Panc1 (cell line): Measurements from ENCODE around the gene B3GLCT. TPM values are rescaled to one million over a fixed set of nuclear protein-coding genes. Genes with fewer than 3 reads are reported as not detected.

Experiments
- ATAC-seq: fragments of 200-7000 bp; cut with Tn5 transposase; 2 replicates; pipeline ENCODE4 v1.9.1; 2020; ENCODE audit warnings: mild to moderate bottlenecking, moderate library complexity
- BruUV-seq: library from RNA; stranded (reverse); fragments of 400-500 nt; replicated peaks from 2 replicates; lab custom pipeline; 2021; lab: Mats Ljungman, UMichigan
- CTCF ChIA-PET: fragments of 300-600 bp; sonication (Branson Sonifier 250); formaldehyde crosslinking; loops from one replicate; lab custom pipeline; 2022; ENCODE audit warnings: antibody characterized with exemption; lab: Charles Lee
- POLR2A ChIA-PET: fragments of 300-600 bp; sonication (Branson Sonifier 250); formaldehyde crosslinking; loops from one replicate; lab custom pipeline; 2022; ENCODE audit warnings: antibody characterized with exemption; lab: Charles Lee
- DNase-seq: peaks from one replicate; pipeline ENCODE4 v3.0.0-alpha.2; 2010; ENCODE audit warnings: low read depth, low spot score
- H3K27ac ChIP-seq: 2 replicates; pipeline ENCODE4 v1.5.1; 2011; ENCODE audit warnings: mild to moderate bottlenecking, low read length, inconsistent platforms
- H3K27me3 ChIP-seq: fragments of 200-500 bp; sonication (Bioruptor generic); 2 replicates; pipeline ENCODE4 v1.6.0; 2014; ENCODE audit warnings: low read length, inconsistent platforms; ENCODE audit not compliant: control insufficient read depth, insufficient read depth
- H3K36me3 ChIP-seq: fragments of 200-500 bp; sonication (Bioruptor generic); 2 replicates; pipeline ENCODE4 v1.5.1; 2014; ENCODE audit warnings: inconsistent platforms, mild to moderate bottlenecking, low read length, moderate library complexity; ENCODE audit not compliant: control insufficient read depth, insufficient read depth
- H3K4me1 ChIP-seq: 2 replicates; pipeline ENCODE4 v1.5.1; 2011; ENCODE audit warnings: inconsistent platforms, mild to moderate bottlenecking, low read length, moderate library complexity; ENCODE audit not compliant: control insufficient read depth, insufficient read depth
- H3K4me3 ChIP-seq, 2 experiments: 2 replicates each; pipeline ENCODE4 v1.5.1; 2011 to 2012; ENCODE audit warnings: low read depth in 2 of 2, low read length in 2 of 2, mild to moderate bottlenecking in 2 of 2, inconsistent platforms in 1 of 2, moderate library complexity in 1 of 2
- H3K9me3 ChIP-seq: fragments of 200-500 bp; sonication (Bioruptor generic); 2 replicates; pipeline ENCODE4 v1.5.1; 2014; ENCODE audit warnings: low read depth, mild to moderate bottlenecking, inconsistent platforms, low read length, moderate library complexity; ENCODE audit not compliant: control insufficient read depth, insufficient read depth
- CTCF ChIP-seq: fragments of 450-650 bp; IDR thresholded peaks from 2 replicates; pipeline ENCODE4 v1.5.1; 2017; ENCODE audit warnings: mild to moderate bottlenecking
- POLR2AphosphoS5 ChIP-seq: IDR thresholded peaks from 2 replicates; pipeline ENCODE4 v1.6.1; 2012; ENCODE audit warnings: mild to moderate bottlenecking, low read depth, low read length, moderate library complexity
- SIN3A ChIP-seq: IDR thresholded peaks from 2 replicates; pipeline ENCODE4 v1.6.1; 2012; ENCODE audit warnings: low read depth, mild to moderate bottlenecking, low read length, moderate library complexity, borderline replicate concordance; ENCODE audit not compliant: insufficient read depth
- TCF7L2 ChIP-seq: IDR thresholded peaks from 2 replicates; pipeline ENCODE4 v1.6.1; 2011; ENCODE audit warnings: mild to moderate bottlenecking, low read depth, low read length, inconsistent platforms
- in situ Hi-C: cut with HindIII; loops from 2 replicates; pipeline ENCODE4 v1.10.0; 2016; ENCODE audit warnings: low sequenced_read_pairs, low pct_unique_long_range_greater_than_20kb
- intact Hi-C: fragments of 100-400 bp; cut with micrococcal nuclease; formaldehyde crosslinking; loops from one replicate; pipeline ENCODE4 v1.10.0; 2022; ENCODE audit not compliant: unreplicated experiment
- total RNA-seq: library from RNA; stranded (reverse); gene quantifications from one replicate; pipeline ENCODE4 v1.2.1, GENCODE V29; 2021; ENCODE audit not compliant: unreplicated experiment
- TF ChIP-seq, protein P1 (sequence below), 2 experiments: IDR thresholded peaks; 2 replicates each; pipeline ENCODE4 v1.6.1; 2011 to 2012; ENCODE audit warnings: low read depth in 2 of 2, control low read depth in 1 of 2, low read length in 1 of 2, mild to moderate bottlenecking in 1 of 2, moderate library complexity in 1 of 2; ENCODE audit not compliant: insufficient read depth in 1 of 2

Gene B3GLCT
- total RNA-seq, 1 experiment from 2014 or later = 16.5 TPM

GRCh38 chr13:31204592-31204991 lies 4.8 kb downstream of the B3GLCT start:
- in situ Hi-C loops (no loop called here), intact Hi-C loops (no loop called here)
- Histone ChIP-seq H3K27ac (no peak overlapping the region), H3K4me3 (no peak overlapping the region), H3K9me3 (no peaks in the 10 kb centered on the region), H3K36me3 (no peaks in the 10 kb centered on the region), H3K4me1 (peaks cover 25% of the 10 kb centered on the region), H3K27me3 (no peaks in the 10 kb centered on the region)
- ChIA-PET CTCF (no interaction called here), POLR2A (no interaction called here)
- no peak for TF ChIP-seq POLR2AphosphoS5
- TF ChIP-seq, protein P1, sequence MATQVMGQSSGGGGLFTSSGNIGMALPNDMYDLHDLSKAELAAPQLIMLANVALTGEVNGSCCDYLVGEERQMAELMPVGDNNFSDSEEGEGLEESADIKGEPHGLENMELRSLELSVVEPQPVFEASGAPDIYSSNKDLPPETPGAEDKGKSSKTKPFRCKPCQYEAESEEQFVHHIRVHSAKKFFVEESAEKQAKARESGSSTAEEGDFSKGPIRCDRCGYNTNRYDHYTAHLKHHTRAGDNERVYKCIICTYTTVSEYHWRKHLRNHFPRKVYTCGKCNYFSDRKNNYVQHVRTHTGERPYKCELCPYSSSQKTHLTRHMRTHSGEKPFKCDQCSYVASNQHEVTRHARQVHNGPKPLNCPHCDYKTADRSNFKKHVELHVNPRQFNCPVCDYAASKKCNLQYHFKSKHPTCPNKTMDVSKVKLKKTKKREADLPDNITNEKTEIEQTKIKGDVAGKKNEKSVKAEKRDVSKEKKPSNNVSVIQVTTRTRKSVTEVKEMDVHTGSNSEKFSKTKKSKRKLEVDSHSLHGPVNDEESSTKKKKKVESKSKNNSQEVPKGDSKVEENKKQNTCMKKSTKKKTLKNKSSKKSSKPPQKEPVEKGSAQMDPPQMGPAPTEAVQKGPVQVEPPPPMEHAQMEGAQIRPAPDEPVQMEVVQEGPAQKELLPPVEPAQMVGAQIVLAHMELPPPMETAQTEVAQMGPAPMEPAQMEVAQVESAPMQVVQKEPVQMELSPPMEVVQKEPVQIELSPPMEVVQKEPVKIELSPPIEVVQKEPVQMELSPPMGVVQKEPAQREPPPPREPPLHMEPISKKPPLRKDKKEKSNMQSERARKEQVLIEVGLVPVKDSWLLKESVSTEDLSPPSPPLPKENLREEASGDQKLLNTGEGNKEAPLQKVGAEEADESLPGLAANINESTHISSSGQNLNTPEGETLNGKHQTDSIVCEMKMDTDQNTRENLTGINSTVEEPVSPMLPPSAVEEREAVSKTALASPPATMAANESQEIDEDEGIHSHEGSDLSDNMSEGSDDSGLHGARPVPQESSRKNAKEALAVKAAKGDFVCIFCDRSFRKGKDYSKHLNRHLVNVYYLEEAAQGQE (IDR thresholded peaks at IDR 0.05; ENCODE audit: insufficient read depth in 1 of 2, low read depth in 2 of 2, low read length in 1 of 2) = no peak
- TF ChIP-seq TCF7L2 = no peak
- no peak for TF ChIP-seq SIN3A
- no peak for TF ChIP-seq CTCF
- BruUV-seq = no TSS peak
- ATAC-seq (no peak), DNase-seq (no peak)

- peak; percentile 41; the same call in 1 of the 2 replicates for ATAC-seq
These were observed 8.1 kb downstream of the B3GLCT start for GRCh38 chr13:31207661-31208552.

More at GRCh38 chr13:31207661-31208552, 8.1 kb downstream of the B3GLCT start:
- intact Hi-C loops = no loop called here
- no peaks in the 10 kb centered on the region for H3K36me3 ChIP-seq
- no TSS peak for BruUV-seq
- POLR2A ChIA-PET = no interaction called here
- in situ Hi-C loops = no loop called here
- no peak for DNase-seq
- no peaks in the 10 kb centered on the region for H3K9me3 ChIP-seq
- CTCF ChIA-PET = no interaction called here
- no peak for TF ChIP-seq TCF7L2
- TF ChIP-seq POLR2AphosphoS5 = no peak
- no peak for TF ChIP-seq CTCF
- TF ChIP-seq, protein P1 (IDR thresholded peaks at IDR 0.05; ENCODE audit: insufficient read depth in 1 of 2, low read depth in 2 of 2, low read length in 1 of 2) = no peak
- no peak for TF ChIP-seq SIN3A
- no peak overlapping the region for H3K27ac ChIP-seq
- no peak overlapping the region for H3K4me3 ChIP-seq
- H3K4me1 ChIP-seq = peaks cover 18% of the 10 kb centered on the region
- no peaks in the 10 kb centered on the region for H3K27me3 ChIP-seq
